ENCODE measurements around the gene AP1S2.

AP1S2 gene

GRCh38 chrX:15785176-15785750, 69.3 kb downstream of the AP1S2 start:
- H3K27ac ChIP-seq (ENCODE audit: low read depth in 2 of 2, low read length in 2 of 2), result no peak overlapping the region
- peaks cover 4 to 8% of the 10 kb centered on the region in 2 donors for H3K36me3 ChIP-seq (ENCODE audit: control insufficient read depth in 2 of 2, insufficient read depth in 2 of 2, low read length in 2 of 2)
- no peaks in the 10 kb centered on the region for H3K9me3 ChIP-seq (ENCODE audit: control insufficient read depth in 2 of 2, low read length in 2 of 2)
- H3K27me3 ChIP-seq (ENCODE audit: control insufficient read depth in 2 of 2, insufficient read depth in 2 of 2, low read length in 2 of 2), result no peaks in the 10 kb centered on the region
- no peak overlapping the region for H3K4me3 ChIP-seq (ENCODE audit: low read length in 2 of 2)
- peaks cover 5 to 7% of the 10 kb centered on the region in 2 donors for H3K4me1 ChIP-seq (ENCODE audit: control insufficient read depth in 2 of 2, insufficient read depth in 2 of 2, low read length in 2 of 2)
- no peak overlapping the region for H3K9ac ChIP-seq (ENCODE audit: low read depth in 1 of 2, low read length in 2 of 2)

- peak overlapping the region in 1 of 2 donors; percentile 59 for H3K4me3 ChIP-seq (ENCODE audit: low read length in 2 of 2)
- H3K9me3 ChIP-seq (ENCODE audit: control insufficient read depth in 2 of 2, low read length in 2 of 2), result no peaks in the 10 kb centered on the region
- no peaks in the 10 kb centered on the region for H3K4me1 ChIP-seq (ENCODE audit: control insufficient read depth in 2 of 2, insufficient read depth in 2 of 2, low read length in 2 of 2)
- peaks cover 4 to 16% of the 10 kb centered on the region in 2 donors for H3K36me3 ChIP-seq (ENCODE audit: control insufficient read depth in 2 of 2, insufficient read depth in 2 of 2, low read length in 2 of 2)
- peak overlapping the region in 1 of 2 donors; percentile 56 for H3K27ac ChIP-seq (ENCODE audit: low read depth in 2 of 2, low read length in 2 of 2)
- H3K9ac ChIP-seq (ENCODE audit: low read depth in 1 of 2, low read length in 2 of 2), result no peak overlapping the region
- no peaks in the 10 kb centered on the region for H3K27me3 ChIP-seq (ENCODE audit: control insufficient read depth in 2 of 2, insufficient read depth in 2 of 2, low read length in 2 of 2)
Observed at GRCh38 chrX:15781961-15782699, 72.5 kb downstream of the AP1S2 start.
